HUES48 (cell line): ENCODE results near the gene MTX3.

Experiments
- H3K27ac ChIP-seq: one replicate; pipeline ENCODE4 v1.7.0; 2013; ENCODE audit warnings: low read depth, low read length, inconsistent platforms
- H3K27me3 ChIP-seq: 2 replicates; pipeline ENCODE4 v1.6.1; 2013; ENCODE audit warnings: mild to moderate bottlenecking, low read length; ENCODE audit not compliant: control insufficient read depth, insufficient read depth
- H3K36me3 ChIP-seq: 2 replicates; pipeline ENCODE4 v1.6.1; 2013; ENCODE audit warnings: low read length; ENCODE audit not compliant: control insufficient read depth, insufficient read depth
- H3K4me1 ChIP-seq: 2 replicates; pipeline ENCODE4 v1.6.1; 2013; ENCODE audit warnings: mild to moderate bottlenecking, low read length; ENCODE audit not compliant: control insufficient read depth, insufficient read depth
- H3K4me3 ChIP-seq: 2 replicates; pipeline ENCODE4 v1.5.1; 2013; ENCODE audit warnings: mild to moderate bottlenecking, low read depth, low read length
- H3K9ac ChIP-seq: 2 replicates; pipeline ENCODE4 v1.6.1; 2013; ENCODE audit warnings: mild to moderate bottlenecking, low read depth, low read length, moderate library complexity
- H3K9me3 ChIP-seq: 2 replicates; pipeline ENCODE4 v1.6.1; 2013; ENCODE audit warnings: low read length; ENCODE audit not compliant: control insufficient read depth, insufficient read depth

MTX3 gene

DNA sequence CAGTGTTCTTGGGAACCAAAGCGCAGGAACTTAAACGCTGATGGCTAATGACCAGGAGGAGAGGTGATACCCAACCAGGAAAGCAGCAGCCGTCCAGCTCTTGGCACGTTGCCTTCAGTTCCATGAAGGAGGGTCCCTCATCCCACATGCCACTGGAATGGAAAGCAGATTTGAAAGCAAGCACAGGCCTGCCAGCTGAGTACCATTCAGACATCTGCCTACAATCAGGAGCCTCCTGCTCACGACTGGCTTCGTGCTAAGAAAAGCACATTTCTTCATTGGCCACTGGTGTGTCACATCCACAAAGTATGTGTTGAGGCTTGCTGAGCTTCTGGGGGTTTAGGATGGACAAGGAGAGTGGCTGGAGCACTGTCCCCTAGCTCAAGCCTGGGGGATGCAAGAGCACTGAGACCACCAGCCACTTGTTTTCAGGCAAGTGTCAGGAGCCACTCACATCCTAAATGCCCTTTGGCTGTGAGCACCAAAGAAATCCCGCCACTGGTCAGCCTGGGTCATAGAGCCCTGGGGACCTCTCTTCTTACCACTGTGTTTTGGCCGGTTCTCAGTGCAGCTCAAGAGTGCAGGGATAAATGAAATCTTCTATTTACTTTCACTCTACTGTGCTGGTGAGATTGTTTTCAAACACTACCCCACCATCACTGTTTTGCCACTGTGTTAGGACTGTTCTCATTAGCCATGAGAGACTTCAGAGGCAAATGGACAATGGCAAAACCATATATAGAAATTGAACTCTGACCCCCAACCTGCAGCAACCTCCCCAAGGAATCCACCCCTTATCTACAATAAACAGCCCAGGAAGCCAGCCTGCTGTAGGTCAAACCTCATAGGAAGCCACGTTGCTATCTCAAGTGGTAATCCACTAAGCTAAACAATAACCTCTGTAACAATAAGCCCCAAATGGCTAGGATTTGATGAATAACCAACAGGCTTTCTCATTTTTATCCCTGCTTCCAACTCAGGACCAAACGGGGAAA, 58.3 kb downstream of the MTX3 start:
- Histone ChIP-seq H3K9ac (no peak overlapping the region), H3K36me3 (no peaks in the 10 kb centered on the region), H3K9me3 (no peaks in the 10 kb centered on the region), H3K4me1 (no peaks in the 10 kb centered on the region), H3K27ac (no peak overlapping the region), H3K27me3 (no peaks in the 10 kb centered on the region), H3K4me3 (no peak overlapping the region)

DNA sequence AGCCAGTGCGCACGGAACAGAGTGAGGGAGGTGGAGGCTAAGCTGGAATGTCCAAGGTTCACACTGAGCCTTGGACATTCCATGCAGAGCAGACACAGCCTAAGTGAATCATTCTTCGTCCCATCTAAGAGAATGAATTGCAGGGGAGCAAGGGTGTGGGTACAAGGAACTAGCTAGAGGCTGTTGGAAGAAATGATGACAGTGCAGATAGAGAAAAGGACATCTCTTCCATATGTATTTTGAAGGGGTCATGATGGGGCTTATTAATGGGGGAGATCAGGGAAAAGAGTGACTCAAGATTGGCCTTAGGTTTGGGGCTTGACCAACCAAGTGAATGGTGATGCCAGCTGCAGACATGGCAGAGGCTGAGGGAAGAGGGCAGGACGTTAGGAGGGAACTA, 59.2 kb downstream of the MTX3 start:
- Histone ChIP-seq H3K9me3 (no peaks in the 10 kb centered on the region), H3K9ac (no peak overlapping the region), H3K4me1 (peaks cover under 1% of the 10 kb centered on the region; the same call in 1 of the 2 replicates), H3K27ac (no peak overlapping the region), H3K27me3 (no peaks in the 10 kb centered on the region), H3K36me3 (no peaks in the 10 kb centered on the region), H3K4me3 (no peak overlapping the region)

DNA sequence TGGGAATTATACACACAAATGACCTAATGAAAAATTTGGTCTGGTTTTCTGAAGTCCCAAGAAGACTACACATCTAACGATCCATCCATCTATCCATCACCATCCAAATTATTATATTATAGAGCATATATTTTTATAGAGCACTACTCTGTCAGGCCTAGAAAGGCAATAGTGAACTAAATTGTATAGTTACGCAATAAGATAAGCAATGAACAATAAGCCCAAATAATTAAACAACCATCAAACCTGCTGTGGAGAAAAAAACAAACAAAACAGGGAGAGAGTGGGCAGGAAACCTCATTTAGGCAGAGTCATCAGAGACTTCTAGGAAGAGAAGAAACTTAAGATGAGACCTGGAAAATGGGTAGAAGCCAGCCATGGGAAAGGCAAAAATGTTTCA, 59.7 kb downstream of the MTX3 start:
- H3K4me3 ChIP-seq = no peak overlapping the region
- H3K36me3 ChIP-seq = no peaks in the 10 kb centered on the region
- H3K9me3 ChIP-seq = no peaks in the 10 kb centered on the region
- no peak overlapping the region for H3K27ac ChIP-seq
- no peak overlapping the region for H3K9ac ChIP-seq
- H3K4me1 ChIP-seq = peaks cover 5% of the 10 kb centered on the region; the same call in 1 of the 2 replicates
- no peaks in the 10 kb centered on the region for H3K27me3 ChIP-seq

DNA sequence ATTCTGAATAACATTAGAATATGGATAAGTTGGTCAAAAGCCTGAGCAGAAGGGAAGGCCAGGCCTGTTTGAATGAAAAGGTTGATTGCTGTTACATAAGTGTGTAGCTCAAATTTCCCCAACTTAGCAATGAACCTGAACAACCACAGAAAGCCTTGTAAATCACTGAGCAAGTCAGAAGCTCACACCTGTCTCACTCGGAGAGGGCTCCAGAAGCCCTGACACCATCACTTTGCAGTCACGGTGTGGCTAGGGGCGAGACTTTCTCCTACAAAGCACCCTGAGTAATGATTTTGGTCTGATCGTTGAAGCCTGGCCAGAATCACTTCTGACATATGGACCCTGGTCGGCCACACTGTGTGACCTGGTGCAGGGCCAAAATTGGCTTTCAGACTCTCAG, 62.0 kb downstream of the MTX3 start:
- Histone ChIP-seq H3K4me1 (peaks cover 6% of the 10 kb centered on the region; the same call in 1 of the 2 replicates), H3K9ac (no peak overlapping the region), H3K4me3 (no peak overlapping the region), H3K9me3 (no peaks in the 10 kb centered on the region), H3K27ac (no peak overlapping the region), H3K27me3 (no peaks in the 10 kb centered on the region), H3K36me3 (no peaks in the 10 kb centered on the region)
